ENCODE results near the gene MYDGF.

The MYDGF gene

GRCh38 chr19:4707322-4707721 is 37.2 kb upstream of the MYDGF start:
- ChIA-PET CTCF (interaction anchor here (1.0 kb wide), 1 partner anchor 103 kb away, joined by 3 read pairs; no protein-coding TSS in a partner anchor), POLR2A (interaction anchor here (0.7 kb wide), 1 partner anchor 229 kb away, joined by 10 read pairs; no protein-coding TSS in a partner anchor)
- no peaks in the 10 kb centered on the region for H3K4me1 ChIP-seq (ENCODE audit: control insufficient read depth, insufficient read depth, low read length)
- peaks cover 13 to 57% of the 10 kb centered on the region in 2 experiments; a peak in 2 of 3 replicates for H3K36me3 ChIP-seq (ENCODE audit: control insufficient read depth in 2 of 2, insufficient read depth in 1 of 2, low read length in 2 of 2)
- no peaks in the 10 kb centered on the region for H3K9me3 ChIP-seq (ENCODE audit: control insufficient read depth, insufficient read depth, low read depth, low read length)
- H3K27ac ChIP-seq (ENCODE audit: extremely low read depth, low read depth, low read length) = no peak overlapping the region
- TF ChIP-seq SP7 (tag by site-specific recombination; IDR thresholded peaks at IDR 0.05) (no peak), PATZ1 (tag by site-specific recombination; IDR thresholded peaks at IDR 0.05) (no peak), PRDM4 (tag by site-specific recombination; IDR thresholded peaks at IDR 0.05) (no peak), PBX3 (CRISPR knock-in tag; IDR thresholded peaks at IDR 0.05) (no peak), ZNF26 (tag by site-specific recombination; IDR thresholded peaks at IDR 0.05) (no peak), ZNF175 (tag by site-specific recombination; IDR thresholded peaks at IDR 0.05) (no peak), ZNF560 (tag by site-specific recombination; IDR thresholded peaks at IDR 0.05; ENCODE audit: borderline replicate concordance) (no peak), ZNF24 (tag by site-specific recombination; IDR thresholded peaks at IDR 0.05) (no peak), ZBTB21 (tag by site-specific recombination; IDR thresholded peaks at IDR 0.05) (no peak), ZBTB17 (tag by site-specific recombination; IDR thresholded peaks at IDR 0.05) (no peak), ZNF529 (tag by site-specific recombination; IDR thresholded peaks at IDR 0.05; ENCODE audit: insufficient replicate concordance) (no peak), ZNF785 (tag by site-specific recombination; IDR thresholded peaks at IDR 0.05) (no peak), SP2 (tag by site-specific recombination; IDR thresholded peaks at IDR 0.05) (no peak), ZNF266 (tag by site-specific recombination; IDR thresholded peaks at IDR 0.05; ENCODE audit: low read depth) (no peak)
- H3K4me3 ChIP-seq (ENCODE audit: low read depth, low read length) = no peak overlapping the region

- Histone ChIP-seq H3K36me3 (ENCODE audit: control insufficient read depth in 2 of 2, insufficient read depth in 1 of 2, low read length in 2 of 2) (peaks cover 19 to 59% of the 10 kb centered on the region in 2 experiments; a peak in 2 of 3 replicates), H3K4me3 (ENCODE audit: low read depth, low read length) (no peak overlapping the region), H3K9me3 (ENCODE audit: control insufficient read depth, insufficient read depth, low read depth, low read length) (no peaks in the 10 kb centered on the region), H3K4me1 (ENCODE audit: control insufficient read depth, insufficient read depth, low read length) (no peaks in the 10 kb centered on the region), H3K27ac (ENCODE audit: extremely low read depth, low read depth, low read length) (no peak overlapping the region)
- CTCF ChIA-PET = no interaction called here
- no peak for TF ChIP-seq ZBTB20 (tag by site-specific recombination; IDR thresholded peaks at IDR 0.05)
- POLR2A ChIA-PET = no interaction called here
Observed at GRCh38 chr19:4705413-4706131, 35.4 kb upstream of the MYDGF start.
